Rectal smooth muscle tissue (tissue), 1 donor: ENCODE results near the gene ACOT7.
"Not testable (repeated sequence)": the region's sequence is repeated elsewhere in the genome, so short reads cannot be mapped to it uniquely, and the experiment has no call there.

ENCODE experiments used
- H3K27ac ChIP-seq: one replicate; pipeline ENCODE4 v1.7.0; 2013; ENCODE audit warnings: low read depth, low read length, inconsistent platforms
- H3K27me3 ChIP-seq: one replicate; pipeline ENCODE4 v1.7.0; 2013; ENCODE audit warnings: low read length; ENCODE audit not compliant: control insufficient read depth, insufficient read depth
- H3K36me3 ChIP-seq: one replicate; pipeline ENCODE4 v1.7.0; 2013; ENCODE audit warnings: low read length; ENCODE audit not compliant: control insufficient read depth, insufficient read depth
- H3K4me1 ChIP-seq: one replicate; pipeline ENCODE4 v1.7.0; 2013; ENCODE audit warnings: low read length; ENCODE audit not compliant: control insufficient read depth, insufficient read depth
- H3K4me3 ChIP-seq: one replicate; pipeline ENCODE4 v1.7.0; 2013; ENCODE audit warnings: low read length
- H3K9ac ChIP-seq: one replicate; pipeline ENCODE4 v1.7.0; 2013; ENCODE audit warnings: low read length

Gene ACOT7

GRCh38 chr1:6222636-6223035 lies 170.9 kb downstream of the ACOT7 start:
- no peaks in the 10 kb centered on the region for H3K27me3 ChIP-seq
- H3K4me1 ChIP-seq = no peaks in the 10 kb centered on the region
- H3K9ac ChIP-seq = no peak overlapping the region
- no peak overlapping the region for H3K4me3 ChIP-seq
- no peak overlapping the region for H3K27ac ChIP-seq
- H3K36me3 ChIP-seq = peaks cover 6% of the 10 kb centered on the region

GRCh38 chr1:6221210-6221784 lies 172.3 kb downstream of the ACOT7 start:
- H3K4me3 ChIP-seq = no peak overlapping the region
- no peak overlapping the region for H3K9ac ChIP-seq
- H3K27me3 ChIP-seq = no peaks in the 10 kb centered on the region
- no peak overlapping the region for H3K27ac ChIP-seq
- no peaks in the 10 kb centered on the region for H3K4me1 ChIP-seq
- H3K36me3 ChIP-seq = peaks cover 6% of the 10 kb centered on the region

GRCh38 chr1:6220236-6220635 lies 173.3 kb downstream of the ACOT7 start:
- no peaks in the 10 kb centered on the region for H3K4me1 ChIP-seq
- peaks cover 6% of the 10 kb centered on the region for H3K36me3 ChIP-seq
- no peak overlapping the region for H3K27ac ChIP-seq
- no peak overlapping the region for H3K9ac ChIP-seq
- no peak overlapping the region for H3K4me3 ChIP-seq
- no peaks in the 10 kb centered on the region for H3K27me3 ChIP-seq

- H3K9ac ChIP-seq, H3K36me3 ChIP-seq, H3K27me3 ChIP-seq, H3K4me3 ChIP-seq, H3K4me1 ChIP-seq, H3K27ac ChIP-seq: not testable (repeated sequence)
These were observed 173.9 kb downstream of the ACOT7 start for GRCh38 chr1:6219641-6220040.

GRCh38 chr1:6218375-6219164 lies 175.0 kb downstream of the ACOT7 start:
- Histone ChIP-seq H3K27ac (no peak overlapping the region), H3K9ac (no peak overlapping the region), H3K4me1 (no peaks in the 10 kb centered on the region), H3K4me3 (no peak overlapping the region), H3K36me3 (no peaks in the 10 kb centered on the region), H3K27me3 (no peaks in the 10 kb centered on the region)
